ENCODE data around the gene S100PBP.

S100PBP gene

GRCh38 chr1:32869923-32870614, 52.6 kb downstream of the S100PBP start:
- DNase-seq (ENCODE audit: low read depth) = no peak

GRCh38 chr1:32870615-32871363, 53.3 kb downstream of the S100PBP start, which contains the start of gene FNDC5:
TSS of gene FNDC5 (minus strand) at chr1:32870912.
- no peak for DNase-seq (ENCODE audit: low read depth)

- DNase-seq (ENCODE audit: low read depth) = no peak
Measured at GRCh38 chr1:32871364-32872191, 54.1 kb downstream of the S100PBP start.

- DNase-seq (ENCODE audit: low read depth) = no peak
Measured at GRCh38 chr1:32872192-32872460, 54.7 kb downstream of the S100PBP start.

- no peak for DNase-seq (ENCODE audit: low read depth)
Measured at GRCh38 chr1:32873484-32873883, 56.0 kb downstream of the S100PBP start.

- DNase-seq (ENCODE audit: low read depth) = no peak
Measured at GRCh38 chr1:32874860-32875752, 57.7 kb downstream of the S100PBP start.

- DNase-seq (ENCODE audit: low read depth) = peak; percentile 13
Measured at GRCh38 chr1:32876341-32877210, 59.1 kb downstream of the S100PBP start.

- DNase-seq (ENCODE audit: low read depth) = no peak
Measured at GRCh38 chr1:32877211-32878110, 60.0 kb downstream of the S100PBP start.

- peak; percentile 6 for DNase-seq (ENCODE audit: low read depth)
Measured at GRCh38 chr1:32878183-32878582, 60.7 kb downstream of the S100PBP start.

GRCh38 chr1:32878637-32879041, 61.2 kb downstream of the S100PBP start:
- no peak for DNase-seq (ENCODE audit: low read depth)

- DNase-seq (ENCODE audit: low read depth) = no peak
Measured at GRCh38 chr1:32881291-32881690, 63.8 kb downstream of the S100PBP start.

- no peak for DNase-seq (ENCODE audit: low read depth)
Measured at GRCh38 chr1:32881871-32882850, 64.7 kb downstream of the S100PBP start.

- no peak for DNase-seq (ENCODE audit: low read depth)
Measured at GRCh38 chr1:32883338-32884031, 66.0 kb downstream of the S100PBP start.

GRCh38 chr1:32884032-32884372, 66.5 kb downstream of the S100PBP start:
- no peak for DNase-seq (ENCODE audit: low read depth)

GRCh38 chr1:32884726-32885125, 67.3 kb downstream of the S100PBP start:
- DNase-seq (ENCODE audit: low read depth) = no peak

GRCh38 chr1:32885676-32886003, 68.2 kb downstream of the S100PBP start:
- DNase-seq (ENCODE audit: low read depth) = no peak

- peak; percentile 24 for DNase-seq (ENCODE audit: low read depth)
Measured at GRCh38 chr1:32886004-32886827, 68.8 kb downstream of the S100PBP start, which contains the start of gene HPCA. TSS of gene HPCA (plus strand) at chr1:32886491. CDS start at chr1:32888899, 2,408 bp downstream.
